GM23248 (cell line): Measurements from ENCODE around the gene PFDN6.

ENCODE experiments used
- EZH2 ChIP-seq: fragments of 200-600 bp; sonication (generic); IDR thresholded peaks from 2 replicates; pipeline ENCODE4 v1.6.1; 2018; ENCODE audit warnings: antibody characterized with exemption, mild to moderate bottlenecking; ENCODE audit not compliant: insufficient read depth, poor library complexity, severe bottlenecking
- EZH2phosphoT487 ChIP-seq: fragments of 200-600 bp; sonication (generic); IDR thresholded peaks from 2 replicates; pipeline ENCODE4 v1.6.1; 2018; ENCODE audit warnings: antibody characterized with exemption, moderate library complexity, mild to moderate bottlenecking, low read depth; ENCODE audit not compliant: insufficient read depth

- TF ChIP-seq EZH2 = no peak
- no peak for TF ChIP-seq EZH2phosphoT487
Observed at GRCh38 chr6:33318426-33319073, 29.1 kb downstream of the PFDN6 start.
